ENCODE measurements around the gene PAK1IP1.
"Not testable (repeated sequence)": the region's sequence is repeated elsewhere in the genome, so short reads cannot be mapped to it uniquely, and the experiment has no call there.

The PAK1IP1 gene

GRCh38 chr6:10746915-10747250 lies 52.1 kb downstream of the PAK1IP1 start:
- DNase-seq = no peak

- peak; percentile 98 for DNase-seq
Measured at GRCh38 chr6:10747251-10747972, 52.6 kb downstream of the PAK1IP1 start, which contains the start of gene TMEM14B. TMEM14B (plus strand) TSS chr6:10747805; CDS start chr6:10749246, 1,441 bp downstream.

- no peak for DNase-seq
Measured at GRCh38 chr6:10749734-10750133, 55.0 kb downstream of the PAK1IP1 start.

GRCh38 chr6:10750568-10750967 lies 55.8 kb downstream of the PAK1IP1 start:
- DNase-seq = not testable (repeated sequence)

GRCh38 chr6:10751757-10752156 lies 57.0 kb downstream of the PAK1IP1 start:
- DNase-seq = peak; percentile 40

- DNase-seq = no peak
Measured at GRCh38 chr6:10756085-10756484, 61.3 kb downstream of the PAK1IP1 start.

All from CD4-positive, alpha-beta T cell treated with Interleukin-4 for 4 hours (primary cell).